NCI-H128 (cell line): Measurements from ENCODE around the gene NR2F1-AS1.
"Not testable (repeated sequence)": the region's sequence is repeated elsewhere in the genome, so short reads cannot be mapped to it uniquely, and the experiment has no call there.

Experiments
- DNase-seq: peaks from one replicate; lab custom pipeline; 2025; ENCODE audit not compliant: unreplicated experiment; lab: John Stamatoyannopoulos, UW

NR2F1-AS1 gene

DNA sequence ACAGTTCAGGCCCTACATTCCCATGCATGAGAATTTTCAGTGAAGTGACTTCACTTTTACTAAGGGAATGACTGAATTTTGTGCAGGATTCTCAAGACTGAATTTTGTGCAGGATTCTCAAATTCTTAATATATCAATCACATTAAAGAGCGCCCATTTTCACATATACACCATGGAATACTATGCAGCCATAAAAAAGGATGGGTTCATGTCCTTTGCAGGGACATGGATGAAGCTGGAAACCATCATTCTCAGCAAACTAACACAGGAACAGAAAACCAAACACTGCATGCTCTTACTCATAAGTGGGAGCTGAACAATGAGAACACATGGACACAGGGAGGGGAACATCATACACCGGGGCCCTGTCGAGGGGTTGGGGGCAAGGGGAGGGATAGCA, 31.4 kb downstream of the NR2F1-AS1 start:
- DNase-seq = not testable (repeated sequence)

DNA sequence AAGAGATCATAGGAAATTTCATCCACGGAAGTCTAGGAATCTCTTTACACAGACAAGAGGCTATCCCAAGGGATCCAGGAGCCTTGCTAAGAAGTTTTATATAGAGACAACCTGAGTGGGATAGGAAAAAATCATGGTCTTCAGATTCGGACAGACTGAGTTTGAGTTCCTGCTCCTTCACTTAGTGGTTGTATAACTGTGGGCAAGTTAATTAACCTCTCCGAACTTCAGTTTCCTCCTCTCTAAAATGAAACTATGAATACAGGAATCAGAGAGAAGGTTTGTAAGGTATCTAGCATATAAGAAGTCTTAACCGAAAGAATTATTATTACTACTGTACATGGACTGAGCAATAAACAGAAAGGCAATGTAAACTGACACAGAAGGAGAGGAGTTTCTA, 35.1 kb downstream of the NR2F1-AS1 start:
- no peak for DNase-seq

DNA sequence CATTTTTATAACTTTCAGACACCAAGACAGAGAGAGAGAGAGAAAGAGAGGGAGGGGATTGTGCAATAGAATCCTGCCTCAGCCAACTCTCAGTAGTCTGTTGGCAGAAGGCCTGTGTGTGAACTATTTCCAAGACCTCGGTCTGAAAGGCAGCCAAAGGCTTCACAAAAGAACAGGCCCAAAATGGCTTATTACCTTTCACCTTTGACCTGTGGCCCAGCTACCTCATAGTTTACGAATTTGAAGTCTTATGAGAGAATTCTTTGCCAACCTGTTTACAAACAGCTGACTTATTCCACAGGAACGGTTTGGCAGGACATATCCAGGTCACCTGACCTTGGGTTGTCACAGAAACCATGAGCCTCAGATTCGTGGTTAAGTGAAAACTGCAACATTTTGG, 48.6 kb downstream of the NR2F1-AS1 start:
- DNase-seq = no peak

DNA sequence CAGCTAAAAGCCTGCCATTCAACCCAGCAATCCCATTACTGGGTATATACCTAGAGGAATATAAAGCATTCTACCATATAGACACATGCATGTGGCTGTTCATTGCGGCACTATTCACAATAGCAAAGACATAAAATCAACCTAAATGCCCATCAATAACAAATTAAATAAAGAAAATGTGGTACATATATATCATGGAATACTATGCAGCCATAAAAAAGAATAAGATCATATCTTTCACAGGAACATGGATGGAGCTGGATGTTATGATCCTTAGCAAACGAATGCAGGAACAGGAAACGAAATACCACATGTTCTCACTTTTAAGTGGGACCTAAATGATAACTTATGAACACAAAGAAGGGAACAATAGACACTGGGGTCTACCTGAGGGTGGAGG, 59.2 kb downstream of the NR2F1-AS1 start:
- DNase-seq = not testable (repeated sequence)

GRCh38 chr5:93519740-93520139, 61.3 kb downstream of the NR2F1-AS1 start:
- DNase-seq = no peak

DNA sequence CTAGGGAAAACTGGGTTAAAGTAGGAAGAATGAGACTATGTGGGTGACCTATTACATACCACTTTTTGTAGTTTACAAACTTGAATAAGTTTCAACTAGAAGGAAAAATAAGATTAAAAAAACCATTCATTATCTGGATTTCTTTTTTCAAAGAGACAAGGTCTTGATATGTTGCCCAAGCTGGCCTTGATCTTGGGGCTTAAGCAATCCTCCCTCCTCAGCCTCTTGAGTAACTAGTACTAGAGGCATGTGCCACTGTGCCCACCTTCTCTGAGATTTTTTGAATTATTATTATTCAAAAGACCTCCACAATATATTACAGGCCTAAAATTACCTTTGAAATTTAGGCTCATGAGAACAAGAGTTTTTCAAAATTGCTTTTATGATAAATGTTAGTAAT, 63.2 kb downstream of the NR2F1-AS1 start:
- no peak for DNase-seq

DNA sequence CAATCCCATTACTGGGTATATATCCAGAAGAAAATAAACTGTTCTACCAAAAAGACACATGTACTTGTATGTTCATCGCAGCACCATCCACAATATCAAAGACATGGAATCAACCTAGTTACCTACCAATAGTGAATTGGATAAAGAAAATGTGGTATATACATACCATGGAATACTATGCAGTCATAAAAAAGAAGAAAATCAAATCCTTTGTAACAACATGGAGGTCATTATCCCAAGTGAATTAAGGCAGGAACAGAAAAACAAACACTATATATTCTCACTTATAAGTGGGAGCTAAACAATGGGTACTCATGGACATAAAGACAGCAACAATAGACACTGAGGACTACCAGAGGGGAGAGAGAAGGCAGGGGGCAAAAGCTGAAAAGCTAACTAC, 67.7 kb downstream of the NR2F1-AS1 start:
- no peak for DNase-seq

GRCh38 chr5:93512799-93513198, 68.2 kb downstream of the NR2F1-AS1 start:
- no peak for DNase-seq

- no peak for DNase-seq
These were observed 69.6 kb downstream of the NR2F1-AS1 start for GRCh38 chr5:93511445-93511844.

DNA sequence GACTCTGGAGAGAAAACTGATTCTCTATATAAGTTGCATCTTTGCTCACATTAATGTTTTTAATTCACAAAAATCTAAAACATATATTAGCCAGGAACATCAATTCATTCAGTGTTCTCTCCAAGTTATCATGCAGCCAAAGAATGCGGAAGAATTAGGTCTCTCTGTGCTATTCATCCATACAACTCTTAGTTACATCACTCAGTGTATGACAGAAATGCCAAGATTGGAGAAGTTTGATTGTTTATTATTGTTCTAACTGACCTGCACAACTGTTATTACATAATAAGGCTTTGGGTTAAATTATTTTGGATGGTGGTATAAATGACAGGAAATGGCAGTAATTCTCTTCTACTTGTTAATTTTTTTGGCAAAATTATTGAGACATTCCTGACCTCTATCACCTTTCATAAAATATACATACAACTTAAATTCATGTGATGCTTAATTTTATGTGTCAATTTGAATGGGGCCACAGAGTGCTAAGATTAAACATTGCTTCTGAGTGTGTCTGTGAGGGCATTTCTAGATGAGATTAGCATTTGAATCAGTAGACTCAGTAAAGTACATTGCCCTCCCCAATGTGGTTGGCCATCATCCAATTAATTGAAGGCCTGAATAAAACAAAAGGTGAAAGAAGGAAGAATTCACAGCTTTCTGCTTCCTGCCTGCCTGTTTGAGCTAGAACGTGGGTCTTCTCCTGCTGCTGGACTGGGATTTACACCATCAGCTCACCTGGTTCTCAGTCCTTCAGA, 70.2 kb downstream of the NR2F1-AS1 start:
- no peak for DNase-seq

GRCh38 chr5:93505553-93505952, 75.5 kb downstream of the NR2F1-AS1 start:
- DNase-seq = not testable (repeated sequence)

DNA sequence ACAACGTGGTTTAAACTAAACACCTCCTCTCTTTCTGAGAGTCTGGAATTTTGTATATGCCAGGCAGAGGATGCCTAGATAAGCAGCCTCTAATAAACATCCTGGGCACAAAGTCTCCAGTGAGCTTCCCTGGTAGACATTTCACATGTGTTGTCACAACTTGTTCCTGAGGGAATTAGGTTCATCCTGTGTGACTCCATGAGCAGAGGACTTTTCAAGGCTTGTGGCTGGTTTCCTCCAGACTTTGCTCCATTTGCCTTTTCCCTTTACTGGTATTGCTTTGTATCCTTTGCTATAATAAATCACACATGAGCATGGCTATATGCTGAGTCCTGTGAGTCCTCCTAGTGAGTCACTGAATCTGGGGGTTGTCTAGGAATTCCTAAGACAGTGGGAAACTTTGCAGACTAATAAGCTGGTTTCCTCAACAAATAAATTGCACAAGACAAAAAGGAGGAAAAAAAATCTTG, 77.4 kb downstream of the NR2F1-AS1 start:
- no peak for DNase-seq

- no peak for DNase-seq
These were observed 83.9 kb downstream of the NR2F1-AS1 start for GRCh38 chr5:93497096-93497495.

- DNase-seq = no peak
These were observed 101.0 kb downstream of the NR2F1-AS1 start for GRCh38 chr5:93479982-93480509.

DNA sequence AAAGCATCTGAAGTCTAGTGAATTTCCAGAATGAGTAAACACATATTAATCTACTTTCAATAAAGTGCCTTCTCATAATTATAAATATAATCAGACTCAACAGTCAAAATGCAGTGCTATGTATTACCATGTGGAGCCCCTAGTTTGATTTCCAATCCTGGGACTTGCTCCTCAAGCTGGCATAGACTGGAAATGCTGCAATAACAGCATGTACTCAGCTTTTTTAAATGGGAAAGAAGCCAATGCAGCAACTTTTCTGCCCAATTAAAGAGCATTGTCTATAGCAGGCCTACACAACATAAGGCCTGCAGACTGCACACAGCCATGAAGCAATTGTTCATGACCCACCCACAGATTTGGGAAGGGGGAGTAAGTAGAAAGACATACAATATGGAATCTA, 103.2 kb downstream of the NR2F1-AS1 start:
- DNase-seq = no peak

GRCh38 chr5:93476251-93476742, 104.7 kb downstream of the NR2F1-AS1 start:
- DNase-seq = no peak

GRCh38 chr5:93462916-93463315, 118.1 kb downstream of the NR2F1-AS1 start:
- DNase-seq = no peak

DNA sequence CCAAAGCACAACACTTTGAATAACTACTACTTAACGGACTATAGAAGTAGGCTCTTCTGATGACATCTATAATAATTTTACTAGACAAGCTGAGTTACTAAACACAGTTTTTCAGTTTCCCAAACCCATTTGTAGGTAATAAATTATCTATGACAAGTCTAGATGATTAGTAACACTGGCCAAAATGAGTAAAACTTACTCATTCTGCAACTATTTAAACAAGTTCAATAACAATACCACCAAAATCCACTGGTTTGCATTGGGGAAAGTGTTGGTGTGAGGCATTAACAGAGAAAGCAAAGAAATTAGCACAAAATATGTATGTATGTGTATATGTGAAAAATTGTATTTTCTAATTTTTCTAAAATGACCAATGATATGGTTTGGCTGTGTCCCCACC, 119.3 kb downstream of the NR2F1-AS1 start:
- DNase-seq = no peak

GRCh38 chr5:93460286-93460685, 120.7 kb downstream of the NR2F1-AS1 start:
- DNase-seq = no peak

- not testable (repeated sequence) for DNase-seq
These were observed 124.2 kb downstream of the NR2F1-AS1 start for GRCh38 chr5:93456796-93457195.

DNA sequence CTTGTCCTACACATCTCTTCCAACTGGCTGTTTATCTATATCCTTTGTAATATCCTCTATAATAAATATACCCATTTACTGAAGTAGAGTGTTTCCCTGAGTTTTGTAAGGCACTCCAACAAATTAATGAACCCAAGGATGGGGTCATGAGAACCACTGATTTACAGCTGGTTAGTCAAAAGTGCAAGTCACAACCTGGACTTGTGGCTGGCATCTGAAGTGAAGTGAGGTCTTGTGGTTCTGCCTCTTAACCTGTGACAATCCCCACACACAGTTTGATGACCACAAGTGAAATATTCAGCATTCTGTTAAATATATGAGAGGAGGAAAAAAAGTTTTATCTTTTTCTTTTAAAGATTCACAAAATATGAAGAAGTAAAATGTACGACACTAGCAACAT, 126.1 kb downstream of the NR2F1-AS1 start:
- no peak for DNase-seq

DNA sequence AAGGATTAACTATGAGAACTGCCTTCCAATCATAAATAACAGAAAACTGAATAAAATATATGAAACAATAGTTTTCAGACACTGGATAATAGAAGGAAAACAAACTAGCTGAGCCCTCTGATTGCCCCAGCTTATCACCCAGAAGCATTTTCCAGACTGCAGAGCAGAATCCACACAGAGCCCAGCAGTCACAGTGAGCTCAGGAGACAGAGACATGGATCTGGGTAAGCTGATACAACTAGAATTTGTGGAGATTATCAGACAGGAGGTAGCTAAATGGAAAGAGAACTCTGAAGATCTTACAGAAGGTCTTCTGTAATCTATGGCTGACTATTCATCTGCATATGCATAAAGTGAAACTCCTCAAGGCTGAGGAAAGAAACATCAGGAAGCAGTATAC, 128.8 kb downstream of the NR2F1-AS1 start:
- DNase-seq = no peak

GRCh38 chr5:93438124-93438523, 142.9 kb downstream of the NR2F1-AS1 start:
- DNase-seq = no peak
